GM04504 (cell line): ENCODE data around the gene DIP2C.
"Not testable (repeated sequence)": the region's sequence is repeated elsewhere in the genome, so short reads cannot be mapped to it uniquely, and the experiment has no call there.

Experiments
- DNase-seq: peaks from one replicate; pipeline ENCODE4 v3.0.0-alpha.2; 2012; ENCODE audit warnings: low read depth

The DIP2C gene

DNA sequence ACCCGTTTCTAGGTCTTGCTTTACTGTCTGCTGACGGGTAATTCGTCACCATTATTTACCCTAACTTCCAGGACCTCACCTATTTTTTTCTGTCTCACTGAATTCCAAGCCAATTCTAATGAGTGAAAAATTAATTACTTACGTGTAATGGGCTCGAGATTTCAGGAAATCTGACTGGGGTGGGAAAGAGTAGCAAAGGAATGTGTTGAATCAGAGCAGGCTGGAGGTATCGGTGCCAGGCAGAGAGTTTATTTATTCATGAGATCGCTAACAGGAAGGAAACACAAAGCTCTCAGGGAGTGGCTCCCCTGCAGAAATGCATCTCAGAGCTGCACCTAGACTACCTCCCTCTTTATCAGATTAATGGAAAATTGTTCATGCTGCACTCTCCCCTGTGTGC lies 4.0 kb upstream of the DIP2C start:
- DNase-seq: no peak

- no peak for DNase-seq
These were observed 3.3 kb upstream of the DIP2C start for GRCh38 chr10:692682-693351.

DNA sequence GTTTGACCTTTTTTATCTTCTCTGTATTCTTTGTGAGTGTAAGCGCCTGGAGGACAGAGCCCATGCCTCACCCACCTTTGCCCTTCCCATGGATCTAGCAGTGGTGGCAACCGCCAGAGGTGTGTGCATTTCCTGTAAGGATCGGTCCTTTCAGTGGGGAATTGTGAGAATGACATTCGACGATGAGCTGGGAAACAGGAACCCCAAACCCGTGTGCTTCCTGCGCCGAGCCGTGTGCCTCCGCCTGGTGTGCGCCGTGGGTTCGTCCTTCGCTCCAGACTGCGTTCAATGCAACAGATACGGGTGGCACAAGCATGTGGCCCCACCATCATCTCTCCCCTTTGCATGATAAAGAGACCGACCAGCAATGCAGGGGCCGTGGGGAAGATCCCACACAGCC lies 1.7 kb upstream of the DIP2C start:
- no peak for DNase-seq

DNA sequence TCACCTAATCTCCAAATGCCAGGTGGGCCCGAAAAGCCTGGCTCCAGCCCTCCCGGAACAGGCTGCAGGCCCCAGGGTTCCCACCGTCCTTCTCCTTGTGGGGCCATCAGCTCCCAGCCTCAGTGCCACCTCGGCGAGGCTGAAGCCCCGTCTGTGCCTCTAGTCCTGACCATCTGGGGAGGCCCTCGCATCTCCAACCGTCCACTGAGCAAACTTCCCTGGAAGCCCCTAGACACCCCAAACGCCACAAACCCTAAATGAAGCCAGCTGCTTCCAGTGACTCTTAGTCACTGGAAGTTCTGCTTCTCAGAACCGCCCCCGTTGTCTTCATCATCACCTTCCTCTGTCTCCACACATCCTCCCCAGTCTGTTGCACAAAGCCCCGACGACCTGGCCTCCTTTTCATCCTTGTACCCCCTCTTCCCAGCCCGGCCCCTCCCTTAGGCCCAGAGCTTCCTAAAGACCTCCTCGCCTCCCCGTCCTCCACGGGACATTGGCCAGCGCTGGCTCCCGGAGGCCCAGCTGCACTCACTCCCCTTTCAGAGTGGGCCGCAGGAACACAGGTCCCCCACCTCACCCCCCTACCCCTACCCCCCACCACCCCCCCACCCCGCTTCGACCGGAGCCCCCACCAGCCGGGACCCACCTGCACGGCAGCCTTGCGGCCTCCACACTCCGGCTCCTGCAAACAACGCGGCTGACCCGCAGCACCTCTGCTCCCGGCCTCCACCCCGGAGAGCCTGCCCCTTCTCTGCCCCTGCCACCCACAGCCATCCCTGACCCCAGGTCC lies 1.1 kb upstream of the DIP2C start:
- DNase-seq: no peak

DNA sequence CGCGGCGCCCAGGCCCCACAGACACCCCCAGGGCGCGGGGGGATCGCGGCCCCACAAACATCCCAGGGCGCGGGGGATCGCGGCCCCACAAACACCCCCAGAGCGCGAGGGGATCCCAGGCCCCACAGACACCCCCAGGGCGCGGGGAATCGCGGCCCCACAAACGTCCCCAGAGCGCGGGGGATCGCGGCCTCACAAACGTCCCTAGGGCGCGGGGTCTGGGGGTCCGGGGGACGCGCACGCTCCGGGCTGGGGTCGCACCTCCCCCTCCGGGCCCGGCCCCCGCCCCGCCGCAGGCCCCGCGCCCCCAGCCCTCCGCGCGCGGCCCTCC lies 382 bp downstream of the DIP2C start:
- no peak for DNase-seq

- DNase-seq: no peak
These were observed 952 bp downstream of the DIP2C start for GRCh38 chr10:688312-689120.

GRCh38 chr10:687583-688311 lies 1.7 kb downstream of the DIP2C start:
- DNase-seq: no peak

GRCh38 chr10:686155-686931 lies 3.1 kb downstream of the DIP2C start:
- DNase-seq: no peak

DNA sequence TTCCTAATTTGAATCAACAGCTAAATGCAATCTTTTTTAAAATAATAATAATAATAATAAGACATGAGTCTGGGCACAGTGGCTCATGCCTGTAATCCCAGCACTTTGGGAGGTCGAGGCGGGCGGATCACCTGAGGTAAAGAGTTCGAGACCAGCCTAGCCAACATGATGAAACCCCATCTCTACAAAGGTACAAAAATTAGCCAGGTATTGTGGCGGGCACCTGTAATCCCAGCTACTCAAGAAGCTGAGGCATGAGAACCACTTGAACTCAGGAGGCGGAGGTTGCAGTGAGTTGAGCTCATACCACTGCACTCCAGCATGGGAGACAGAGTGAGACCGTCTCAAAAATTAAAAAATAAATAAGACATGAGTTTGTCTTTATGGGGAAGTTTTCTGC lies 3.9 kb downstream of the DIP2C start:
- no peak for DNase-seq

DNA sequence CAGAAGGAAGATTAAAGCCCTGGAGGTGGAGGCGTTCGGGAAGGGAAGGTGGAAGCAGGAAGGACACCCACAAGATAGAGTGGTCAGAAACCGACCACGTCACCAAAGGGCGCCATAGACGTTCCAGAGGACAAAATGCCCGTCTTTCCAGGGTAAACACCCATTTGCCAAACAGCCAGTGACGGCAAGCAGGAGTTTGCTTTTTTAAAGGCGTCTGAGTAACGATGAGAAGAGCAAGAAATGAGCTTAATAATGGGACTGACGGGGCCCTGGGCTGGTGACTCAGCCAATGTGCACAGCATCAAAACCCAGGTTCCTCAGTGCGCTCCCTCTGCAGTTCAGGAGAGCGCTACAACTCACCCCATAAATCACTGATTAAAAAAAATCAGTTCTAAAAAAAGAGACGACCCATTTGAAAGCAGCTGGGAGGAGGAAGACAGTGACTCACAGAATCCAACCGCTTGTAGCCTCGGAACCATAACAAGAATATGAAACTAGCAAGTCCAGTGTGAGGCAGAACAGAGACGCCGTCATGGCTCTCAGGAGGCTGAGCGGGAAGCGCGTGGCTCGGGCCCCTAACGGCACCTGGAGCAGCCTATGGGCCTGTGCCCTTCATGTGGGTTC lies 5.9 kb downstream of the DIP2C start:
- DNase-seq: peak; percentile 90

- DNase-seq: no peak
These were observed 6.5 kb downstream of the DIP2C start for GRCh38 chr10:682931-683447.

- no peak for DNase-seq
These were observed 7.7 kb downstream of the DIP2C start for GRCh38 chr10:681670-682318.

DNA sequence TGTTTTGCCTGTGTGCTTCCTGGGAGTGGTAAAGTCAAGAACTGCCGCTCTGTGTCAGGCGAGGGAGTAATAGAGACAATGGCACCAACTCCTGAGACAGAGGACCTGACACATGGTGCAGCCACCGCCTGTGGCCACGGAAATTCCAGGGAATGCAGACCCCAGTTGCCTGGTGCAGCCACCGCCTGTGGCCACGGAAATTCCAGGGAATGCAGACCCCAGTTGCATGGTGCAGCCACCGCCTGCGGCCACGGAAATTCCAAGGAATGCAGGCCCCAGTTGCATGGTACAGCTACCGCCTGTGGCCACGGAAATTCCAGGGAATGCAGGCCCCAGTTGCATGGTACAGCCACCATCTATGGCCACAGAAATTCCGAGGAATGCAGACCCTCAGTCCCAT lies 8.7 kb downstream of the DIP2C start:
- DNase-seq: no peak

GRCh38 chr10:680146-680545 lies 9.3 kb downstream of the DIP2C start:
- no peak for DNase-seq

DNA sequence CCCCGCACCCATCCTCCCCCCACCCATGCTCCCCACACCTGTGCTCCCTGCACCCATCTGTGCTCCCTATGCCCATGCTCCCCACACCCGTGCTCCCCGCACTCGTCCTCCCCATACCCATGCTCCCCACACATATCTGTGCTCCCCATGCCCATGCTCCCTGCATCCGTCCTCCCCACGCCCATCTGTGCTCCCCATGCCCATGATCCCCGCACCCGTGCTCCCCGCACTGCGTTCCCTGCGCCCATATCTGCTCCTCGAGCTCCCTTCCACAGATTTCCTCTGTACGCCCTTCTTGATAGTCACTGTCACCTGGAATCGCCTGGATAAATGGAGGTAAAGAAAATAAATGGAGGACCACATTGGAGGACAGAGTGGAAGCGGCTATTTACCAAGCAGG lies 9.9 kb downstream of the DIP2C start:
- no peak for DNase-seq

- DNase-seq: not testable (repeated sequence)
These were observed 10.8 kb downstream of the DIP2C start for GRCh38 chr10:678662-679005.

- no peak for DNase-seq
These were observed 11.5 kb downstream of the DIP2C start for GRCh38 chr10:677750-678661.

GRCh38 chr10:677038-677437 lies 12.4 kb downstream of the DIP2C start:
- no peak for DNase-seq

DNA sequence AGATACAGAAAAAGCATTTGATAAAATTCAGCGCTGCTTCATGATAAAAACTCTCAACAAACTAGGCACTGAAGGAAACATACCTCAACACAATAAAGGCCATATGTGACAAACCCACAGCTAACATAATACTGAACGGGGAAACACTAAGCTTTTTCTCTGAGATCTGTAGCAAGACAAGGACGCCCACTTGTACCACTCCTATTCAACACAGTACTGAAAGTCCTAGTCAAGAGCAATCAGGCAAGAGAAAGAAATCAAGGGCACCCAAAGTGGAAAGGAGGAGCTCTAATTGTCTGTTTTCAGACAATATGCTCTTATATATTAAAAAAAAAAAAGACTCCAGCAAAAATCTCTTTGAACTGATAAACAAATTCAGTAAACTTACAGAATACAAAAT lies 13.3 kb downstream of the DIP2C start:
- no peak for DNase-seq
